Endothelial cell of umbilical vein (primary cell): ENCODE results near the gene MLYCD. TPM values are rescaled to one million over a fixed set of nuclear protein-coding genes. Genes with fewer than 3 reads are reported as not detected.
A peak's percentile ranks its signal among the peaks of the same experiment; 100 is the strongest.

Source experiments
- Bru-seq: library from RNA; stranded (reverse); fragments of 400-500 nt; gene quantifications from one replicate; lab custom pipeline; 2021; lab: Mats Ljungman, UMichigan
- BruChase-seq, 2 experiments: library from RNA; stranded (reverse); fragments of 400-500 nt; gene quantifications; one replicate each; lab custom pipeline; 2021; lab: Mats Ljungman, UMichigan
- BruUV-seq: library from RNA; stranded (reverse); fragments of 400-500 nt; replicated peaks from 2 replicates; lab custom pipeline; 2021; lab: Mats Ljungman, UMichigan
- CTCF ChIA-PET: fragments of 300-600, 350-600 bp; sonication (Branson Sonifier 250); formaldehyde crosslinking; loops from one replicate; lab custom pipeline; 2021; ENCODE audit warnings: antibody characterized with exemption, inconsistent platforms; lab: Charles Lee
- POLR2A ChIA-PET: fragments of 300-600, 350-600 bp; sonication (Branson Sonifier 250); formaldehyde crosslinking; loops from one replicate; lab custom pipeline; 2021; ENCODE audit warnings: antibody characterized with exemption, inconsistent platforms; lab: Charles Lee
- DNase-seq: peaks from one replicate; pipeline ENCODE4 v3.0.0-alpha.2; 2011; ENCODE audit warnings: low read depth, low spot score
- FAIRE-seq: peaks from 2 replicates; lab custom pipeline; 2011; peaks lifted over from hg19 to GRCh38; lab: Jason Lieb, UNC
- H2AFZ ChIP-seq: 2 replicates; pipeline ENCODE4 v1.6.0; 2012; ENCODE audit warnings: low read depth, low read length, control low read depth, inconsistent platforms
- H3K27ac ChIP-seq: 2 replicates; pipeline ENCODE4 v1.5.1; 2011; ENCODE audit warnings: low read depth, mild to moderate bottlenecking, control low read depth, low read length, moderate library complexity; ENCODE audit not compliant: insufficient read depth
- H3K27me3 ChIP-seq, 2 experiments: 2 replicates each; pipeline versions ENCODE4 v1.6.0 to v1.6.1; 2011; ENCODE audit warnings: low read length in 2 of 2, mixed read lengths in 1 of 2; ENCODE audit not compliant: control insufficient read depth in 2 of 2, insufficient read depth in 2 of 2
- H3K36me3 ChIP-seq, 2 experiments: 2 replicates in 1 of 2; 3 replicates in 1 of 2; pipeline ENCODE4 v1.5.1; 2011; ENCODE audit warnings: low read length in 2 of 2, mild to moderate bottlenecking in 1 of 2, moderate library complexity in 1 of 2; ENCODE audit not compliant: control insufficient read depth in 2 of 2, insufficient read depth in 2 of 2; ENCODE audit errors: extremely low read depth in 1 of 2
- H3K4me1 ChIP-seq: 3 replicates; pipeline ENCODE4 v1.5.1; 2011; ENCODE audit warnings: mild to moderate bottlenecking, low read length; ENCODE audit not compliant: control insufficient read depth, insufficient read depth; ENCODE audit errors: extremely low read depth
- H3K4me2 ChIP-seq: 2 replicates; pipeline ENCODE4 v1.6.1; 2011; ENCODE audit warnings: low read length, control low read depth, mixed read lengths; ENCODE audit not compliant: insufficient read depth
- H3K4me3 ChIP-seq, 3 experiments: fragments of 200-600 bp in 1 of 3; sonication (generic), shearing (Covaris generic) in 1 of 3; replicated peaks in 1 of 3; 2 replicates each; pipeline ENCODE4 v1.5.1; 2011 to 2016; ENCODE audit warnings: control low read depth in 3 of 3, low read length in 3 of 3, mild to moderate bottlenecking in 2 of 3, inconsistent platforms in 1 of 3, low read depth in 1 of 3, moderate library complexity in 1 of 3; ENCODE audit not compliant: insufficient read depth in 1 of 3
- H3K79me2 ChIP-seq: 2 replicates; pipeline ENCODE4 v1.6.0; 2012; ENCODE audit warnings: low read length, inconsistent platforms; ENCODE audit not compliant: control insufficient read depth, insufficient read depth
- H3K9ac ChIP-seq: replicated peaks from 2 replicates; pipeline ENCODE3; 2011; ENCODE audit warnings: low read length, control low read depth; ENCODE audit not compliant: insufficient read depth; ENCODE audit errors: extremely low read depth
- H3K9me1 ChIP-seq: replicated peaks from 3 replicates; pipeline ENCODE4 v1.6.0; 2011; ENCODE audit warnings: mild to moderate bottlenecking, low read length; ENCODE audit not compliant: control insufficient read depth, insufficient read depth; ENCODE audit errors: extremely low read depth
- H3K9me3 ChIP-seq: replicated peaks from 2 replicates; pipeline ENCODE4 v1.5.1; 2012; ENCODE audit warnings: low read length, inconsistent platforms; ENCODE audit not compliant: control insufficient read depth, insufficient read depth
- H4K20me1 ChIP-seq: replicated peaks from 2 replicates; pipeline ENCODE3; 2011; ENCODE audit warnings: mild to moderate bottlenecking, low read length; ENCODE audit not compliant: control insufficient read depth, insufficient read depth; ENCODE audit errors: extremely low read depth
- CTCF ChIP-seq, 2 donors: IDR thresholded peaks; 1 replicate in 1 of 2; 2 replicates in 1 of 2; pipeline ENCODE4 v1.5.1; 2011; ENCODE audit warnings: low read length in 2 of 2, mild to moderate bottlenecking in 2 of 2, moderate library complexity in 2 of 2, control low read depth in 1 of 2, inconsistent platforms in 1 of 2, low read depth in 1 of 2; ENCODE audit not compliant: insufficient read depth in 1 of 2; ENCODE audit errors: extremely low read depth in 1 of 2
- POLR2A ChIP-seq: IDR thresholded peaks from 2 replicates; pipeline ENCODE4 v1.6.1; 2012; ENCODE audit warnings: low read depth, mild to moderate bottlenecking, control low read depth, low read length
- dilution Hi-C: fragments of 300-500 bp; cut with MboI; formaldehyde crosslinking; loops from one replicate; pipeline ENCODE4 v1.15.0; 2019; ENCODE audit warnings: low sequenced_read_pairs; ENCODE audit not compliant: extremely low pct_ligation_motif_present
- intact Hi-C: fragments of 100-400 bp; cut with micrococcal nuclease; formaldehyde crosslinking; loops from one replicate; pipeline ENCODE4 v1.10.0; 2022
- long read RNA-seq: library from polyadenylated mRNA; stranded (forward); transcript quantifications from one replicate; pipeline ENCODE4 v2.0.0, GENCODE V29; 2021
- polyA minus RNA-seq, 3 experiments: library from RNA; depleted of rRNA, polyadenylated mRNA; stranded (reverse); fragments of >200 nt; gene quantifications; 1 replicate in 1 of 3; 2 replicates in 2 of 3; pipeline ENCODE4 v1.2.3, GENCODE V29; 2011
- polyA plus RNA-seq, 4 experiments: library from polyadenylated mRNA; depleted of rRNA in 3 of 4; stranded (reverse) in 3 of 4; unstranded in 1 of 4; fragments of >200 nt; gene quantifications; 2 replicates each; pipeline versions ENCODE4 v1.2.1 to v1.2.3, GENCODE V29; 2011 to 2012; ENCODE audit warnings: missing spikeins in 1 of 4
- total RNA-seq: library from RNA; stranded (reverse); gene quantifications from 2 replicates; pipeline ENCODE4 v1.2.3, GENCODE V29; 2021

The MLYCD gene
- total RNA-seq (2.8 and 3.4 TPM in 2 replicates), polyA plus RNA-seq (1.9 and 2.0 TPM in 2 replicates), polyA minus RNA-seq (5.9 and 6.3 TPM in 2 replicates), Bru-seq, nascent RNA (percentile 51 among the genes with signal in this experiment), BruChase-seq, experiment 1, labeled RNA remaining after a 6-hour chase (percentile 45 among the genes with signal in this experiment), BruChase-seq, experiment 2, labeled RNA remaining after a 2-hour chase (percentile 50 among the genes with signal in this experiment)
- 1.2 and 1.5 TPM in 2 replicates for polyA plus RNA-seq (2011; cell fraction: cytosol; rRNA removed)
- 4.8 and 7.0 TPM in 2 replicates for polyA plus RNA-seq (2011; cell fraction: nucleus; rRNA removed)
- 1.3 and 1.5 TPM in 2 replicates for polyA plus RNA-seq (2012)
- 0.41 TPM for polyA minus RNA-seq (2011; cell fraction: cytosol; rRNA and poly(A)+ RNA removed)
- 7.5 and 7.9 TPM in 2 replicates for polyA minus RNA-seq (2011; cell fraction: nucleus; rRNA and poly(A)+ RNA removed)
- long read RNA-seq, full-length matches to known transcripts, result 25 of 26 reads
- long read RNA-seq, partial matches to known transcripts, result 0 of 26 reads
- long read RNA-seq, other reads (novel, unspliced or antisense), result 1 of 26 reads

GRCh38 chr16:83898463-83899271 is at the start of gene MLYCD:
Gene MLYCD, plus strand, starts transcription at chr16:83899115. Its CDS starts 30 bp downstream, at chr16:83899145.
- H2AFZ ChIP-seq, result peak within 1 kb of the TSS; percentile 100
- no TSS peak for BruUV-seq
- intact Hi-C loops (loop anchor here (1.0 to 5.0 kb wide), 2 partner anchors 55 to 61 kb away; partner anchors contain the start of gene OSGIN1), dilution Hi-C loops (no loop called here)
- no peaks in the 10 kb centered on the region for H3K9me1 ChIP-seq
- FAIRE-seq (peak; percentile 58), DNase-seq (peak; percentile 68)
- no peaks in the 10 kb centered on the region for H3K9me3 ChIP-seq
- H3K79me2 ChIP-seq, result no peaks in the 10 kb centered on the region
- H3K4me1 ChIP-seq, result peaks cover 10% of the 10 kb centered on the region
- peak within 1 kb of the TSS; percentile 44 for H3K9ac ChIP-seq
- H4K20me1 ChIP-seq, result no peaks in the 10 kb centered on the region
- peak within 1 kb of the TSS; percentile 86 for H3K4me2 ChIP-seq
- TF ChIP-seq CTCF (IDR thresholded peaks at IDR 0.05; ENCODE audit: extremely low read depth in 1 of 2, insufficient read depth in 1 of 2, low read depth in 1 of 2, low read length in 2 of 2) (no peak), POLR2A (peak; percentile 52)
- no peaks in the 10 kb centered on the region for H3K36me3 ChIP-seq
- CTCF ChIA-PET, result interaction anchor here (0.9 to 1.6 kb wide), 7 partner anchors 9 to 118 kb away, joined by 3 to 4 read pairs (median 3); no protein-coding TSS in a partner anchor
- peak within 1 kb of the TSS; percentile 9 to 55 (median 45) for H3K4me3 ChIP-seq
- no peaks in the 10 kb centered on the region for H3K27me3 ChIP-seq
- H3K27ac ChIP-seq, result peak within 1 kb of the TSS; percentile 60
- POLR2A ChIA-PET, result interaction anchor here (1.3 kb wide), 1 partner anchor 55 kb away, joined by 3 read pairs; the partner anchor contains the start of gene OSGIN1
